Germinal center (tissue), 1 donor: ENCODE results near the gene ASTL.
"Not testable (repeated sequence)": the region's sequence is repeated elsewhere in the genome, so short reads cannot be mapped to it uniquely, and the experiment has no call there.

Source experiments
- DNase-seq: peaks from one replicate; pipeline ENCODE4 v3.0.0; 2012; ENCODE audit warnings: mixed read lengths, low spot score

Gene ASTL

DNA sequence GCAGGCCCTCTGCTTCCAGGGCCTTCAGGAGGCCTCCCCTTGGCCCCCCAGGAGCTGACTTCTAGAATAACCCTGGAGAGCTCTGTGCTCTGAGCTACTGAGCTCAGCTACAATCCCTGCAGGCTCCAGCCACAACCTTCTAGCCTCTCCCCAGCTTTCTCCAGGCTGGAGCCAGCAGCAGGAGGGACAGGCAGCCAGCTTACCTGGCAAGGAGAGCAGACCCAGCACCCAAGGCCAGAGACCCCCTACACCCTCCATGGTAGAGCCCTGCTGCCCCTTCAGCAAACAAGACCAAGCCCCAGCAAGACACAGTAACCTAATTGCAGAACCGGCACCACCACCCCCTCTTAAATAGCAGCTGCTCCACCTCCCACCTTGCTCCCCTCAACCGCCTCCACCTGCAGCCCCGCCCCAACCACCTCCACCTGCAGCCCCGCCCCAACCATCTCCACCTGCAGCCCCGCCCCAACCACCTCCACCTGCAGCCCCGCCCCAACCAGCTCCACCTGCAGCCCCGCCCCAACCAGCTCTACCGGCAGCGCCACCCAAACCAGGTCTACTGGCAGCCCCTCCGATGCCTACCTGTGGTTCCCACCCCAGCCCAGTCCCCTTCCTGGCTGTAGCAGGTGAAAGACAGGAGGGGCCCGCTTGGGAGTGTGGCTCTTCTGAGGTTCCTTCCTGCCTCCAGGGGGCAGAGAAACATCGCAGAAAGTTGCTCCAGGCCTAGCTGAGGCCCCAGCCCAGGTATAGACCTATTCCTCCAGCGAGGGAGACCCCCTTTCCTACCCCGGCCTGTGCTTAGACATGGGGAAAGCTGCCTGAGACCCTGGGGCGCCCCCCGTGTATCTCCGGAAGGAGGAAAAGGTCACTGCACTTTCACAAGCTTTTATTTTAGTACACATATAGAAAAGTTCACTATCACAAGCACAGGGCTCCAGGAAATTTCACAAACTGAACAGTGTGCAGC, at the start of gene ASTL:
Gene ASTL (minus strand): TSS at position 324 of the 967 bp plus-strand sequence. CDS start 66 bp downstream, at position 258.
- DNase-seq = peak; percentile 69

DNA sequence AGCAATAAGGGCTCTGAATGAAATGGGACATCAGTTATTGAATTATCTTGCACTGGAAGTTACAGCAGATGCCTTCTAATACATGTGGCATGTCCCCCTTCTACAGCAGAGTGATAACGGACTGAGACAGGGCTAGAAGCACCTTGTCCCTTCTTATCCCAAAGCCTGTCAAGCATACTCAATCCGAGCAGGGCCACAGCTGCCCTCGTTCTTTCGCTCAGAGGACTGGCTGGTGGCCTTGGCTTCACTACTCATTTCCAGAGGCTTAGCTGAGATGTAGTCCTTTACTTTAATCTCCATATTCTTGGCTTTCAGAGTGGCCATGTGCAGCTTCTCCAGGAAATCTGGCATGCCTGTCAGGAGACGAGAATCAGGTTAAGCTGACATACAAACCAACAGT, 48.3 kb upstream of the ASTL start:
- no peak for DNase-seq

DNA sequence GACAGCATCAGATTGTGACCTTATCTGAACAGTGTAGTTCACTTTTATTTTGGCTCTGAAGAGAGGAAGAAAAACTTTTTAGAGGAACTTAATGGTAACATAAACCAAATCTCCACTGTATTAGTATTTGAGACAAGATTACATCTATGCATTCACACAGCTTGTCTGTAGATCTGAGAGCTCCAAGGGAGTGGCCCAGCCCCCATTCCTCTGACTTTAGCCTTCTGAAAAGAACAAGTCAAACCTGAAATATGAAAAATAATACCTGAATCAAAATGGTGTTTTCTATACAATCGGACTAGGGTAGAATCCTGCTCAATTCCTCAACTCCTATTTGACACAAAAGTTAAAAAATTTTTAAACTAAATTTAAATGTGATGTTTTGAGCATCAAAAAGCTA, 47.2 kb upstream of the ASTL start:
- DNase-seq = no peak

DNA sequence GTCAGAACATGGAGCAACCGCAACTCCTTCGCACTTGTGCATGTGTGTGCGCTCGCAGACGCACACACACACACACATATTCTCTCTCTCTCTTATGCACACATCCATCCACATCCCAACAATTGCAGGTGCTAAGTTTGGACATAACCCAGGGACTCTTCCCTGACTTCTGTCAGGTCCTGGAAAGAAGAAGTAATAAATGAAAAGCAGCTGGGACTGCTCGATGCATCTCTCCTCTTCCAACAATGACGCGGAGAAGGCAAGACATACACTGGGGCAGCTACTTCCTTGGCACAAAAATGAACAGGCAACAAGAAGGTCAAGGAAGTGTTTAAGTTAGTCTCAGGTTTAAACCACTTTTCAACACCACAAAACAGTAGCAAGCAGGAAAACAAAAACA, 46.7 kb upstream of the ASTL start:
- DNase-seq = no peak

DNA sequence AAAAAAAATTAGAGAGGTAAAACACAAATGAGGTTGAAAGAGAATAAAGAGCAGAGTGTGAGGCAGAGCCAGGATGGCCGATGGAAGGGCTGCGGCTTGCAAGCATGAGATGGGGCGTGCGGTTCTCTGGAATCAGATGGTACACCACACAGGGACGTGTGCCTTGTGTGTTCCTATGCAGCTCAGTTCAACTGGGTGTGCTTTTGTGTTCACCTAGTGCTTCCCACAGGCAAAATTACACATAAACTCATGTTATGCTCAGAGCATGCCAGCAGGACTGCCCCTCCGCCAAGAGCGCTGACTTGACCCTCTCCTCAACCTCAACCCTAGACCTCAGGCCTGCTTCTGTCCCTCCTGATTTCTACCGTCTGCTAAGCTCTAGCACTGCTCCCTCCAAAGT, 45.9 kb upstream of the ASTL start:
- DNase-seq = no peak

DNA sequence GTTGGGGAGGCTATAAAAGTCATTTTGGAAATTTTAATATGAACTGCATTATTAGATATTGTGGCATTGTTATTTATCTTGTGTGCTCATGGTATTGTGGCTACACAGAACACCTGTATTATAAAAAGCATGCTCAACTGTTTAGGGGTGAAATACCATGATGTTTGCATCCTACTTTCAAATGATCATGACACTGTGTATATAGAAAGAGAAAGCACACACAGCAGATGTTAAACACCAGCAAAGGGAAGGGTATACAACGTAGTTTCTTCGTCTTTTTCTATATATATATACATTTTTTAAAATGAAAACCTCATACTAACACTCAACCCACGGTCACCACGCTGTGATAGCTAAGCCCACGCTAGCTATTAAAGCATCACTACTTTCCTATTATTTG, 43.2 kb upstream of the ASTL start:
- DNase-seq = no peak

DNA sequence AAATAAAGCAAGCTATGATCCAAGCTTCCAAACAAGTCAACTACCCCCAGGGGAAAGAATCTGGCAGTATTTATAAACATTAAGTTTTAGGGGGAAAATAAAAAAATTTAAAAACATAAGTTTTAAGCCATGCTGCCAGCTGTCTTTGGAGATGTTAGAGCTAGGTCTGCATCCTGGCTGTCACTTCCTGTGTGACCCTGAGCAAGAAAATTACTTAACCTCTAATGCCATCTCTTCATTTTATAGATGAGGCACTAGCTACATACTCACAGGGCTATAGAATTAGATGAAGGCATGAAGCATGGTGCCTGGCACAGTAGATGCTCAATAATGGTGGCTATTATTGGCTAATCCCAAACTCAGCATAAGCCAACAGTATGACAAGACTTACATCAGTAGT, 42.2 kb upstream of the ASTL start:
- no peak for DNase-seq

DNA sequence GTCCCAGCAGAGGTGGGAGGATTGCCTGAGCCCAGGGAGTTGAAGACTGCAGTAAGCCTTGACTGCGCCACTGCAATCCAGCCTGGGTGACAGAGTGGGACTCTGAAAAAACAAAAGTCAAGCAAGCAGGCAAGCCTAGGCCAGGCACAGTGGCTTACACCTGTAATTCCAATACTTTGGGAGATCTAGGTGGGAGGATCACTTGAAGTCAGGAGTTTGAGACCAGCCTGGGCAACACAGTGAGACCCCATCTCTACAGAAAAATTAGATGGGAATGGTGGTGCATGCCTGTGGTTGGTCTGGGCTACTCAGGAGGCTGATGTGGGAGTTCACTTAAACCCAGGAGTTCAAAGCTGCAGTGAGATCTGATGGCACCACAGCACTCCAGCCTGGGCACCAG, 41.7 kb upstream of the ASTL start:
- no peak for DNase-seq

DNA sequence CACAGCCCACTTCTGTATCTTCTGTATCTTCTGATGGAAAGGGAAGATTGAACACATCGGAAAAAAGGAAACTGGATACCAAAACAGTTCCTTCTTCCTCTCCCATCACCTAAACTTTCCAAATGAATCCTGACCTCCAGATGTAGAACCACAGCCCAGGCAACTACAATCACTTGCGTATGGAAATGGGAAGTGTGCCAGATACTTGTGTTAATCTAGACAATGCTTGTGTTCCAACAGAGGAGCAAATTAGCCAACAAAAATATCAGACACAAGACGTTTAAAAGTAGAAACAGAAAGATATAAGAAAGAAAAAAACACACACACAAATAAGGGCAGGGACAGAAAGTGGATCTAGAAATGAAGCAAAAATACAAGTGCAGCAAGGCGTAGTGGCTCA, 38.4 kb upstream of the ASTL start:
- no peak for DNase-seq

DNA sequence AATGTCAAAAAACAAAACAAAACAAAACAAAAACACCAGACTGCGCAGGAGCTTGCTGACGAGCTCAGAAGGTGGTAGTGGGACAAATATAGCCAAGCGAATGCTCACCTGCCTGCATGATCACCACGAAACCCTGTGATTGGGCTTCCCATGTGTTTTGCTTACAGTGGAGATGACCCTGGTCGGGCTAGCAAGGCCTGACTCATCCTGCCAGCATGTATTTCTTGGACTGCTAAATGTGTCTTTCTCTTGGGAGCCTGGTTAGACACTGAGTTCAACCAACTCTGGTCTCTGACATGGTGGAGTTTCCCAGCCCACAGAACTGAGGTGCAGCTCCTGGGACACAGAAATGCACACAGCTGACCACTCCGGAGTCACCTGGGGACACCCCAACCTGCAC, 37.6 kb upstream of the ASTL start:
- no peak for DNase-seq

DNA sequence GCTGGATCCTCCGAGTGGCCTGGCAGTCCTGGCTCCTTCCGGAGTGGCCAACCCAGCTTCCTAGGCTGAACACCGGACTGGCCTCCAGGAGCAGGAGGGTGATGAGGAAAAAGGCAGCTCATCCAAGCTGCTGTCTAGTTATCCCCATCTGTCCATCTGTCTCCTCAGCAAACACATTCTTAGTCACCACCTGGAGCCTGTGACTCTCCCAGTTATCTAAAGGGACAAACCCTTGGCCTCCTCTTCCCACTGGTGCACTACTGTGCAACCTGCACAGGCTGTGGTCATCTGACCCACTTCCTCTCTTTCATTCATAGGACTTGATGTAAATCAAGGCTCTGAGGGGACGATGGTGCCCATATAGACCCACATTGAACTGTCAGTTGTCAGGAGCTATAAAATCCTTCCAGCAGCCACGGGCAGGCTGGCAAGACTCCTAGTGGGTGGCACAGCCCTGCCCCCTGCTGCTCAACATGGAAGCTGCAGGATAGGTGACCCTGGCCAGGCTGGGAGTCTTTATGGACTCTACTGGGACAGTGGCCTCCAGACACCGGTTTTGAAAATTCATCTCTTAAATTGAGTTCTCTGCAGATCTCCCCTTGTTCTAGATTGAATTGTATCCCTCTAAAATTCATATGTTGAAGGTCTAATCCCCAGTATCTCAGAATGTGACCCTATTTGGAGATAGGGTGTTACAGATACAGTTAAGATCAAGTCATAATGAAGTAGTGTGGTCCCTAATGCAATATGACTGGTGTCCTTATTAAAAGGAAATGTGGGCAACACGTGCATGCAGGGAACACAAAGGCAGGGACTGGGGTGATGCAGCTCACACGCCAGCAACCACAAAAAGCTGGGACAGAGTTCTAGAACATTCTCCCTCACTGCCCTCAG, 36.2 kb upstream of the ASTL start:
- peak; percentile 85 for DNase-seq

DNA sequence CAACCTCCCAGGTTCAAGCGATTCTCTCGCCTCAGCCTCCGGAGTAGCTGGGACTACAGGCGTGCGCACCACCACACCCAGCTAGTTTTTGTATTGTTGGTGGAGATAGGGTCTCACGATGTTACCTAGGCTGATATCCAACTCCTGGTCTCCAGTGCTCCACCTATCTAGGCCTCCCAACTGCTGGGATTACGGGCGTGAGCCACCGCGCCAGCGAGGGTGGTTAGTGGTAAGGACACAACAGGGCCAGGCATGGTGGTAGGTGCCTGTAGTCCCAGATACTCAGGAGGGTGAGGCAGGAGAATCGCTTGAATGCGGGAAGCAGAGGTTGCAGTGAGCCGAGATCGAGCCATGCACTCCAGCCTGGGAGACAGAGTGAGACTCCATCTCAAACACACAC, 33.5 kb upstream of the ASTL start:
- no peak for DNase-seq

DNA sequence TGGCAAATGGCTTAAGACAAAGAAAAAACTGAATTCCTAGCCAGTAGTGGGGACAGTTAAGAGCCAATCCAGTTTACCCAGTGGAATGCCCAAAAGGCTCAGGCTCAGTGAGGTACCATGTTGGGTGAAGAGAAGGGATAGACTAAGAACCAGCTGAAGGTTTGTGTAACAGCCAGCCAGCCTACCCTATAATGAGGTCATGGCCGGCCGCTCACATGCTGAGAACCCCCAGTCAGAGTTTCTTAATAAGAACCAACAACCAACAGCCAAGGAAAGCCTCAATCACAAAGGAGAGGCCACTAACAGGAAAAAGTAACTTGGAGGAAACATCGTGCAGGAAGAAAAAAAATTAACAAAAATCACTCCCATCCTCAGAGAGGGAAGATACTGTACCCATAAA, 32.3 kb upstream of the ASTL start:
- DNase-seq = no peak

DNA sequence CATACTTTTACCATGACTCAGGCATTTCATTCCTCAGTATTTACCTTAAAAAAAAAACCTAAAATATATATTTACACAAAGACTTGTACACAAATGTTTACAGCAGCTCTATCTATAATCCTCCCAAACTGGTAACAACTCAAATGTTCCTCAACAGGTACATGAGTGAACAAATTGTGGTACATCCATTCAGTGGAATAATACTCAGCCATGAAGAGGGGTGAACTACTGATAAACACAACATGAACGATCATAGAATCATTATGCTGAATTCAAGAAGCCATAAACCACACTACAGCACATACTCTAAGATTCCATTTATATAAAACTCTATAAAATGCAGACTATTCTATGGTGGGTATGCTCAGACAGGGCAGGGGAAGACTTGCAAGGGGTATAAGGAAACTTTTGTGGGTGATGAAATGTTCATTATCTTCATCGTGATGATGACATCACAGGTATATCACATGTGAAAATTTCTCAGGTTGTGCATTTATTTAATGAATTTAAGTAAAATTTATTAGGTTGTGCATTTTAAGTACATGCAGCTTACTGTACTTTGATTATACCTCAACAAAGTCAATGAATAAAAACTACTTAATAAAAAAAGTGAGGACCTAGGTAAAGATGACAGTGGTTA, 31.7 kb upstream of the ASTL start:
- DNase-seq = no peak

DNA sequence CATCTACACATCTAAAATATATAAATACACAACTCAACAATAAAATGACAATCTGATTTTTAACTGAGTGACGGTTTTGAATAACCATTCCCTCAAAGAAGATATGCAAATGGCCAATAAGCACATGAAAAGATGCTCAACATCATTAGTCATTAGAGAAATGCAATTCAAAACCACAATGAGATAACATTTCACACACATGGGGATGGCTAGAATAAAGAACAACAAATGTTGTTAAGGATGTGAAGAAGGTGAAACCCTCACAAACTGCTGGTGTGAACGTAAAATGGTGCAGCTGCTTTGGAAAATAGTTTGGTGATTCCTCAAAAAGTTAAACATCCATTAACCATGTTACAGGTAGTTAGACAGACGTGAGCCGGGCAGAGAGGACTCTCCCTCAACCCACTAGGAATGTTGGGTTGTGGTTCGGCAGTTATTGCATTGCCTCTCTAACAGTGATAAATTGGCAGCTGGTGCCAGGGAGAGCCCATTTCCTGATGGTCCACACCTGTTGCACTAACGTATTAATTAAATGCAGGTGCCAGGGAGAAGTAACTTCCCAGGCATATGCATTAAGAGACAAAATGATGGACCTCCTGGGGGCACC, 29.2 kb upstream of the ASTL start:
- no peak for DNase-seq

DNA sequence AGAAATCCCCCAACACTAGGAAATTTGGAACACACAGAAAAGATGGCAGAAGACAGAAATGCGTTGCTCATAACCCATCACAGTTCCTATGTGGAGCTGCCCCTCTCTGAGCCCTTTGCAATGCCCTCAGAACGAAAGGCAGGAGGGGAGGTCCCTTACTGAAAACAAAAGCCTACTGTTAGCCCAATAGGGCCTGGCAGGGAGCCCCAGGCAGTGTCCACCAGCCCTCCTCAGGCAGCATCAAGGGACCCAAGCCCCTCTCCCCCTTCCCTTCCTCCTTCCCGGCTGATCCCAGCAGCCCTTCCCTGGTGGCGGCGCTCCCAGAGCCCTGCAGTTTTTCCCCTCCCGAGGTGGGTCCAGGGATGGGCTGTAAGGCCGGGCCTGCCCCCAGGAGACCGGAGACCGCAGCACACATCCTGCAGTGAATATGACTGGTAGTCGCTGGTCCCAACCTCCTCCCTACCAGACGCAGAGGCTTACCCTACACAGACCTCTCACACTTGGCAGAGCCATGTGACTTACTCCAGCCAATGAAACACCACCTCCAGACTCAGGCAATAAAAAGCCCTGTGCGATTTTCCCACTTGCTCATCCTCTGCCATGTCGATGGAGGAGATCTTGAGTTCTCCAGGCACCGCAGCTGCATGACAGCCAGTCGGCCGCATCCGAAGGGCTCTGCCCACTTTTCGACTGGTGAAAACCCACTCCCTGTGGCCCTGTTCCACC, 26.3 kb upstream of the ASTL start:
- peak; percentile 90 for DNase-seq

DNA sequence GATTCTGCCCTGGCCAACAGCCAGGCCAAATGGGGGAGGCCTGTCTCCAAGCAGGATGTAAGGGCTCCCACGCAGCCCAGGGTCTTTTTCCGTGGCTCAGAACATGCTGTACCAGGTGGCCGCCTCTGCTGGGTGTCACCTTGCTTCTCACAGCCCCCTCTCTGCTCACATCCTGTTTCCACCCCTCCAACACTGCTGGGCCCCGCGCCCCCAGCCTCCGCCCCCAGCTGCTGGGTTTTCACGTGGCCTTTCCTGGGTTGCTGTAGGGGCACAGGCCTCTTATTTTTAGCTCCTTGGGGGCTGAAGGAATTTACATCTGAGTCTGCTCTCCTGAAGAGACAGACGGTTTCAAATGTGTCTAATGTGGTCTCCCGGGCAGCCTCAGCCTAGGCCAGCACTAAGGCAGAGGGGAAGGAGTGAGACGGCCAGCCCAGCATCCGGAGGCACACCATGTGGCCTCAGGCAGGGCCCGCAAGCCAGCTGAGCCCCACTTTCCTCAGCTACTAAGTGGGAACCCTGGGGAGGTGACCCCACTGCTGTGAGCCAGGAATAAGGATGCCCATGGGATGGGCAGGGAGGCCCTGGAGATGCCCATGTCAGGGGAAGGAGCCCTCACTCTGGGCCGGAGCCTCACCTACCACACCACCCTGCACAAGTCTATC, 25.6 kb upstream of the ASTL start:
- DNase-seq = peak; percentile 86

DNA sequence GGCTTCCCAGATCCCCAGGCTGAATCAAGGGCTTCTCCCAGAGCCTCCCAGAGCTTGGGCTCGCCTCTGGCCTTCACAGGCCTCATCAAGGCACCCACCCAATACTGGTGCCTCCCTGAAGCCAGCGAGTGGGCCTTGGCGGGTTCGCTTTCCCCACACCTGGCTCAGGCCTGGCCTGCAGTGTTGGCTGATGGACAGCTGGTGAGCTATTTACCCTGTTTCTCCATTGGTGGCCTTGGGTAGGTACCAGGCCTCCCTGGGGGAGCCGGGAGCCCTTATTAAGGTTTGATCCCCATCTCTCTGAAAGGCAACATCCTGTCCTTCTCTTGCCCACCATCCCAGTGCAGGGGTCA, 25.1 kb upstream of the ASTL start:
- DNase-seq = no peak

DNA sequence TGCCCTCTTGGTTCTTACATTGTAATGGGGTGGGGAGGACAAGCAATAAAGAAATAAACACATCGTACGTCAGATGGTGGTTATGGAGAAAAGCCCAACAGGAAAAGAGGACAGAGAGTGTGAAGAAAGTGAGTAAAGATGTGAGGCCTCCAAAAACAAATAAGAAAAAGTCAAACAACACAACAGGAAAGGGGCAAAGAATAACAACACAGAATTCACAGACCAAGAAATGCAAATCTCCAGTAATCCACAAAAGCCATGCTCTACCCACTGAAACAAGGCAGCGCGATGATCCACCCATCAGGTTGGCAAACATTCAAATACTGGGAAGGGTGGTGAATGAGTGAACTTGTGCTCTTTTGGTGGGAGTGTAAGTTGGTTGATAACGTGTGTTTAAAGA, 23.6 kb upstream of the ASTL start:
- no peak for DNase-seq

DNA sequence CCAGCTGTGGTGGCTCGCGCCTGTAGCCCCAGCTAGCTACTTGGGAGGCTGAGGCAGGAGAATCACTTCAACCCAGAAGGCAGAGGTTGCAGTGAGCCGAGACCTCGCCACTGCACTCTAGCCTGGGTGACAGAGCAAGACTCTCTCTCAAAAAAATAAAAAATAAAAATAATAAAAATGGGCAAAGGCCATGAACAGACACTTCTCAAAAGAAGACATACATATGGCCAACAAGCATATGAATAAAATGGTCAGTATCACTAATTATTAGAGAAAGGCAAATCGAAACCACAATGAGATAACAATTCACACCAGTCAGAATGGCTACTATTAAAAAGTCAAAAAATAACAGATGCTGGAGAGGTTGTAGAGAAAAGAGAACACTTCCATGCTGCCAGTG, 22.1 kb upstream of the ASTL start:
- DNase-seq = not testable (repeated sequence)
